Caco-2 (cell line): ENCODE data around the gene CACNA1C. TPM values are rescaled to one million over a fixed set of nuclear protein-coding genes. Genes with fewer than 3 reads are reported as not detected.

Experiments used
- BruUV-seq: library from RNA; stranded (reverse); fragments of 400-500 nt; replicated peaks from 2 replicates; lab custom pipeline; 2021; lab: Mats Ljungman, UMichigan
- CTCF ChIA-PET: fragments of 300-600 bp; sonication (Branson Sonifier 250); formaldehyde crosslinking; loops from one replicate; lab custom pipeline; 2022; ENCODE audit warnings: antibody characterized with exemption; lab: Charles Lee
- POLR2A ChIA-PET: fragments of 300-600 bp; sonication (Branson Sonifier 250); formaldehyde crosslinking; loops from one replicate; lab custom pipeline; 2022; ENCODE audit warnings: antibody characterized with exemption; lab: Charles Lee
- DNase-seq, 2 experiments: peaks; one replicate each; pipeline versions ENCODE4 v3.0.0 to v3.0.0-alpha.2; 2020 to 2022
- H3K27me3 ChIP-seq: replicated peaks from 2 replicates; pipeline ENCODE4 v1.6.0; 2011; ENCODE audit warnings: low read length; ENCODE audit not compliant: control insufficient read depth, insufficient read depth
- H3K36me3 ChIP-seq: 2 replicates; pipeline ENCODE4 v1.5.1; 2011; ENCODE audit warnings: low read length; ENCODE audit not compliant: control insufficient read depth, insufficient read depth
- H3K4me1 ChIP-seq: fragments of 250-450 bp; sonication (Bioruptor Pico); 2 replicates; pipeline ENCODE4 v1.5.1; 2020; ENCODE audit warnings: mild to moderate bottlenecking
- H3K4me3 ChIP-seq: 2 replicates; pipeline ENCODE4 v1.5.1; 2011; ENCODE audit warnings: low read depth, mild to moderate bottlenecking, control low read depth, low read length
- H3K9me3 ChIP-seq: fragments of 250-450 bp; sonication (Bioruptor Pico); 2 replicates; pipeline ENCODE4 v1.5.1; 2020; ENCODE audit warnings: mild to moderate bottlenecking, moderate library complexity
- H3K27ac Mint-ChIP-seq: one replicate; pipeline ENCODE4 v1.8.0; 2022; ENCODE audit warnings: mixed read lengths; ENCODE audit not compliant: unreplicated experiment
- H3K27me3 Mint-ChIP-seq: one replicate; pipeline ENCODE4 v1.8.0; 2022; ENCODE audit warnings: mixed read lengths; ENCODE audit not compliant: insufficient read depth, unreplicated experiment
- H3K36me3 Mint-ChIP-seq: one replicate; pipeline ENCODE4 v1.8.0; 2022; ENCODE audit warnings: mild to moderate bottlenecking, mixed read lengths; ENCODE audit not compliant: insufficient read depth, unreplicated experiment
- H3K4me1 Mint-ChIP-seq: one replicate; pipeline ENCODE4 v1.8.0; 2022; ENCODE audit warnings: low read depth, mixed read lengths; ENCODE audit not compliant: unreplicated experiment
- H3K4me3 Mint-ChIP-seq: one replicate; pipeline ENCODE4 v1.8.0; 2022; ENCODE audit warnings: mild to moderate bottlenecking, moderate library complexity, mixed read lengths; ENCODE audit not compliant: unreplicated experiment
- H3K9me3 Mint-ChIP-seq: one replicate; pipeline ENCODE4 v1.8.0; 2022; ENCODE audit warnings: mixed read lengths; ENCODE audit not compliant: unreplicated experiment
- intact Hi-C: fragments of 100-400 bp; cut with micrococcal nuclease; formaldehyde crosslinking; loops from one replicate; pipeline ENCODE4 v1.10.0; 2022; ENCODE audit not compliant: unreplicated experiment
- total RNA-seq: library from RNA; stranded (reverse); gene quantifications from 2 replicates; pipeline ENCODE4 v1.2.3, GENCODE V29; 2022
- TF ChIP-seq, protein P1 (sequence below), 2 experiments: fragments of 200-600 bp in 1 of 2; IDR thresholded peaks; 1 replicate in 1 of 2; 2 replicates in 1 of 2; pipeline versions ENCODE4 v1.5.1 to v1.8.0; 2011 to 2022; ENCODE audit warnings: antibody characterized with exemption in 1 of 2, control low read depth in 1 of 2, inconsistent platforms in 1 of 2, low read depth in 1 of 2, low read length in 1 of 2, mild to moderate bottlenecking in 1 of 2, moderate library complexity in 1 of 2; ENCODE audit not compliant: insufficient read depth in 1 of 2, severe bottlenecking in 1 of 2, unreplicated experiment in 1 of 2

Gene CACNA1C
- total RNA-seq, 1 experiment from 2014 or later: not detected

DNA sequence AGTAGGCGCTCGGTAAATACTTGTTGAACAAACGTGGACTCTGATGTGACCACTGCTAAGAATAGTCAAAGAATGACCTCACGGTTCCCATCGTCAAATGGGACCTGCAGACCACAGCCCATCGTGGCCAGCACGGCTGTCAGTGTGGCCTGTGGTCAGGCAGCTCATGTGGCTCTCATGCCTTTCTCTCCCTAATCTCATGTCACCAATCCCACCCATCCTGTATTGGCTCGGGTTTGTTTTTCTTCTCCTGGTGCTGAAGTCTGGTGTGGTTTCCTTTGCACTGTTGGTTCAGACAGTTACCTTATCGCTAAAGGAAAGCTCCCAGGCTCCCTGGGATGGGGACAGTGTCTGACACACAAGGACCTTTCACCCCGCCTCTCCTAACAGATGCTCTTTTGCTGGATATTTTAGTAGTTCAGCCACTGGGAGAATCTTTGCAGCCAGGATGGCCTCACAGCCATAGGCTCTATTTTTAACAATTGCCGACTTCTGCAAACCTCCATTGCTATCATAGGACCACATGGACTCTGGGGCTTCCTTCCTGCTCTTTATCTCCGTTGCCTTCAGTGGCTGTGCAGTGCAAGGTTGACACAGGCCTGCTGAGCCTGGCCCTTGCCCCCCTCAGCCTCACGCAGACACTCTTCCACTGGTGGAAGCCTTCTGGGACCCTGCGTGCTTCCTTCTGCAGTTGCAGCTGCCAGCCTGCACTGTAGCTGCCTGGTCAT lies 448.8 kb downstream of the CACNA1C start:
- no peaks in the 10 kb centered on the region for H3K36me3 Mint-ChIP-seq
- intact Hi-C loops: no loop called here
- H3K27me3 Mint-ChIP-seq: peaks cover 25% of the 10 kb centered on the region
- POLR2A ChIA-PET: no interaction called here
- H3K4me1 Mint-ChIP-seq: no peaks in the 10 kb centered on the region
- no TSS peak for BruUV-seq
- Histone ChIP-seq H3K36me3 (no peaks in the 10 kb centered on the region), H3K4me1 (no peaks in the 10 kb centered on the region), H3K4me3 (no peak overlapping the region), H3K9me3 (no peaks in the 10 kb centered on the region), H3K27me3 (no peaks in the 10 kb centered on the region)
- CTCF ChIA-PET: no interaction called here
- no peaks in the 10 kb centered on the region for H3K9me3 Mint-ChIP-seq
- TF ChIP-seq, protein P1, sequence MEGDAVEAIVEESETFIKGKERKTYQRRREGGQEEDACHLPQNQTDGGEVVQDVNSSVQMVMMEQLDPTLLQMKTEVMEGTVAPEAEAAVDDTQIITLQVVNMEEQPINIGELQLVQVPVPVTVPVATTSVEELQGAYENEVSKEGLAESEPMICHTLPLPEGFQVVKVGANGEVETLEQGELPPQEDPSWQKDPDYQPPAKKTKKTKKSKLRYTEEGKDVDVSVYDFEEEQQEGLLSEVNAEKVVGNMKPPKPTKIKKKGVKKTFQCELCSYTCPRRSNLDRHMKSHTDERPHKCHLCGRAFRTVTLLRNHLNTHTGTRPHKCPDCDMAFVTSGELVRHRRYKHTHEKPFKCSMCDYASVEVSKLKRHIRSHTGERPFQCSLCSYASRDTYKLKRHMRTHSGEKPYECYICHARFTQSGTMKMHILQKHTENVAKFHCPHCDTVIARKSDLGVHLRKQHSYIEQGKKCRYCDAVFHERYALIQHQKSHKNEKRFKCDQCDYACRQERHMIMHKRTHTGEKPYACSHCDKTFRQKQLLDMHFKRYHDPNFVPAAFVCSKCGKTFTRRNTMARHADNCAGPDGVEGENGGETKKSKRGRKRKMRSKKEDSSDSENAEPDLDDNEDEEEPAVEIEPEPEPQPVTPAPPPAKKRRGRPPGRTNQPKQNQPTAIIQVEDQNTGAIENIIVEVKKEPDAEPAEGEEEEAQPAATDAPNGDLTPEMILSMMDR (IDR thresholded peaks at IDR 0.05; ENCODE audit: insufficient read depth in 1 of 2, low read depth in 1 of 2, low read length in 1 of 2, severe bottlenecking in 1 of 2, unreplicated experiment in 1 of 2): no peak
- H3K27ac Mint-ChIP-seq: no peak overlapping the region
- DNase-seq: no peak
- H3K4me3 Mint-ChIP-seq: no peak overlapping the region

DNA sequence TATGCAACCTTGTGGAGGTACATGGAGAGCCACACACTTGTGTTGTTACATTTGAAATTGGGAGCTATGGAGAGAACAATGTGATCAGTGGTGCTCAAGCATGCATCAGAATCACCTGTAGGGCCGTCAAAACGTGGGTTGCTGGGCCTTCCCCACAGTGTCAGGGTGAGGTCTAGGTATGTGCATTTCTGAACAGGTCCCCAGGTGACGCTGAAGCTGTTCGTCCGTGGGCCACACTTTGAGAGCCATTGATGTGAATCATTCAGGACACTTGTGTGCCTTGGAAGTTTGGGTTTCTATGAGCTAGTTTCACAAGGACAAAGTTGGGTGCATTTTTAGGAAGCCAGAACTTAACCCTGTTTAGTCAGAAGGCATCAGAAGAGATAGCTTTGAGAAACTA lies 450.2 kb downstream of the CACNA1C start:
- intact Hi-C loops: no loop called here
- Mint-ChIP-seq H3K9me3 (no peaks in the 10 kb centered on the region), H3K4me3 (no peak overlapping the region), H3K27ac (no peak overlapping the region), H3K27me3 (peaks cover 27% of the 10 kb centered on the region), H3K36me3 (no peaks in the 10 kb centered on the region), H3K4me1 (no peaks in the 10 kb centered on the region)
- no peak for DNase-seq
- ChIA-PET CTCF (no interaction called here), POLR2A (no interaction called here)
- H3K36me3 ChIP-seq: no peaks in the 10 kb centered on the region
- BruUV-seq: no TSS peak
- no peak overlapping the region for H3K4me3 ChIP-seq
- no peaks in the 10 kb centered on the region for H3K4me1 ChIP-seq
- no peaks in the 10 kb centered on the region for H3K9me3 ChIP-seq
- H3K27me3 ChIP-seq: no peaks in the 10 kb centered on the region
- TF ChIP-seq, protein P1 (IDR thresholded peaks at IDR 0.05; ENCODE audit: insufficient read depth in 1 of 2, low read depth in 1 of 2, low read length in 1 of 2, severe bottlenecking in 1 of 2, unreplicated experiment in 1 of 2): no peak

DNA sequence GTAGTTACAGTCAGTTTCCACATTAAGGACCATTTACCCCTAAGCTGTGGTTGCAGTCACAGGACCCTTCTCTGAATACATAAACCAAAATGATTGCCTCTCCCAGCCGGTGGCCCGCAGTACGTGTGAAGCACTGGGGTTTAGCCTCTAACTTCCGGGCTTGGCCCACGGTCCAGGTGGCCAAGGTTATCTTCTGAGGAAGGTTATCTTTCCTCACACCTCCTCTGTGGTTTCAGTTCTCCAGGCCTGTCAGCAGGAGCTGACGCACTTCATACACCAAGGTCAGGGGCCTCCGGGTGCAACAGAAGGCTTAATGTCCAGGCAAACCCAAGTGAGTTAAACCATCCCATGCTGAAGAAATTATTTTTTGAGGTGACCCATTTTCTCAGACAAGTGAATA lies 451.0 kb downstream of the CACNA1C start:
- H3K36me3 Mint-ChIP-seq: no peaks in the 10 kb centered on the region
- H3K27me3 ChIP-seq: no peaks in the 10 kb centered on the region
- no peaks in the 10 kb centered on the region for H3K9me3 ChIP-seq
- no peak overlapping the region for H3K27ac Mint-ChIP-seq
- H3K4me1 Mint-ChIP-seq: no peaks in the 10 kb centered on the region
- peaks cover 26% of the 10 kb centered on the region for H3K27me3 Mint-ChIP-seq
- H3K4me1 ChIP-seq: no peaks in the 10 kb centered on the region
- TF ChIP-seq, protein P1 (IDR thresholded peaks at IDR 0.05; ENCODE audit: insufficient read depth in 1 of 2, low read depth in 1 of 2, low read length in 1 of 2, severe bottlenecking in 1 of 2, unreplicated experiment in 1 of 2): no peak
- intact Hi-C loops: no loop called here
- ChIA-PET CTCF (interaction anchor here (0.7 kb wide), 1 partner anchor 235 kb away, joined by 3 read pairs; no protein-coding TSS in a partner anchor), POLR2A (no interaction called here)
- H3K4me3 ChIP-seq: no peak overlapping the region
- no peaks in the 10 kb centered on the region for H3K9me3 Mint-ChIP-seq
- no peak for DNase-seq
- no peak overlapping the region for H3K4me3 Mint-ChIP-seq
- no TSS peak for BruUV-seq
- no peaks in the 10 kb centered on the region for H3K36me3 ChIP-seq
